CD4-positive, alpha-beta T cell treated with Interleukin-12 subunit alpha and Interleukin-12 subunit beta, for 1 hour (primary cell): ENCODE measurements around the gene ELAVL1.
"Not testable (repeated sequence)": the region's sequence is repeated elsewhere in the genome, so short reads cannot be mapped to it uniquely, and the experiment has no call there.

Experiments used
- DNase-seq: peaks from one replicate; pipeline ENCODE4 v3.0.0-alpha.2; 2020

The ELAVL1 gene

GRCh38 chr19:8005534-8006256 is at the start of gene ELAVL1:
ELAVL1 (minus strand) TSS chr19:8005641; CDS start chr19:7991815, 13,826 bp downstream.
- peak; percentile 92 for DNase-seq

- no peak for DNase-seq
Observed at GRCh38 chr19:8054169-8054568, 48.7 kb upstream of the ELAVL1 start.

DNA sequence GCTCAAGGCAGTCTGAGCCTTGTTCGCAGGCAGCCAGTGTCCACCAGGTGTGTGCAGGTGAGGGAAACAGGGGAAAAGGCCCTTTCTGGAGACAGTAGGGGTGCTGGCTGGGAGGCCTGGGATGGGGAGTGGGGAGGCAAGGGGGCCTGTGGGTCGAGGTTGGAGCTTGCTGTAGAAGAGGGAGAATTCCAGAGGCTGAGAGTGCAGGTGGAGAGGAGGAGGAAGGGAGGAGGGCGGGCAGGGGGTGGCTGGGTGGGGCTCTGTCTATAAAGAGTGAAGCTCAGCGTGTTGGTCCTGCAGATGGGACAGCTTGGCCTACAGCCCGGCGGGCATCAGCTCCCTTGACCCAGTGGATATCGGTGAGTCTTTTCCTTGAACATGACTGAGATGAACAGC is 47.0 kb upstream of the ELAVL1 start, which contains the start of gene CCL25:
Gene CCL25, plus strand, starts transcription at position 297 of the 396 bp plus-strand sequence. CDS start 290 bp downstream, outside the sequence.
- no peak for DNase-seq

GRCh38 chr19:8050274-8051096 is 45.0 kb upstream of the ELAVL1 start:
- peak; percentile 88 for DNase-seq

DNA sequence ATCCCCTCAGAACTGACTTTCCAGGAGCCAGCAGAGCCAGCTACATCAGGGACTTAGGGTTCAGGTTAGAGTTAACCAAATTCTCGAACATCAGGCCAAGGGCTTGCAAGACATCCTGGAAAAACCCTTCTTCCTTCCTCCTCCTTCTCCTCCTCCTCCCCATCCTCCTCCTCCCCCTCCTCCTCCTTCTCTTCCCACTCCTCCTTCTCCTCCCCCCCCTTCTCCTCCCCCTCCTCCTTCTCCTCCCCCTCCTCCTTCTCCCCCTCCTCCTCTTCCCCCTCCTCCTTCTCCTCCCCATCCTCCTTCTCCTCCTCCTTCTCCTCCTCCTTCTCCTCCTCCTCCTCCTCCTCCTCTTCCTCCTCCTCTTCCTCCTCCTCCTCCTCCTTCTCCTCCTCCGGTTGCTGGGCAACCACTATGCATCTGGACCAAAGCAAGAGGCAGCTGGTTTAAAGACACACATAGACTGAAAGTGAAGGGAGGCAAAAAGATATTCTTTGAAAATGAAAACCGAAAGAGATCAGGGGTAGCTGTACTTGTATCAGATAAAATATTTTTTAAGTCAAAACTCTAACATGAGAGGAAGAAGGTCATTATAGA is 41.2 kb upstream of the ELAVL1 start:
- DNase-seq: no peak

GRCh38 chr19:8045872-8046568 is 40.6 kb upstream of the ELAVL1 start:
- DNase-seq: no peak

DNA sequence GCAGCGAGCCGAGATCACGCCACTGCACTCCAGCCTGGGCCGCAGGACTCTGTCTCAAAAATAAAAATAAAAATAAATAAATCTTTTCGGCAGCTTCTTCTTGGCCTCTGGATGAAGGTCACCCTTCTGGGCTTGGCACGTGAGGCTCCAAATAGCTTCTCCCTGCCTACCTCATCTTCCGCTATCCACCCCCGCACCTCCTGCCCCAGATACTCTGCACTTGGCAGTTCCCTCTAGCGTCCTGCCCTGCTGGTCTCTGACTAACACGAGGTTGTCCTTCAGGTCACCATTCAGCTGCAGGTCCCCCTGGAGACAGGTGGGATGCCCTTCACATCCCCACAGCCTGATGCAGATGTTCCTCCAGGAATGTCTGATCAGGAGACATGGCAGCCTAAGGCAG is 38.6 kb upstream of the ELAVL1 start:
- DNase-seq: no peak

GRCh38 chr19:8042900-8043299 is 37.5 kb upstream of the ELAVL1 start:
- DNase-seq: no peak

DNA sequence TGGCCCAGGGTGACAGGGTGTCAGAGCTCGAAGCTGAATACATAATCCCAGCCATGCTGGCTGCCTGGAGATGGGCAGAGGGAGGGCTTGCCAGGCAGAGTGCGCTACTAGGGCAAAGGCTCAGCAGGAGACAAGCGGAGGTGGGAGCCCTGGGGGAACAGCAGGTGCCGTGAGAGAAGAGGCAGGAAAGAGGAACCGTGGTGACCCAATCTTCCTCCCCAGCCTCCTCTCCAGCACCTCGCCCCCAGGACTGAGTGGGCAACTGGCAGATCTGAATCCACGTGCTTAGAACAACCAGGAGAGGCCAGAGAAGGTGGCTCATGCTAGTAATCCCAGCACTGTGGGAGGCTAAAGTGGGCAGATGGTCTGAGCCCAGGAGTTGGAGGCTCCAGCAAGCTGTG is 36.1 kb upstream of the ELAVL1 start:
- no peak for DNase-seq

DNA sequence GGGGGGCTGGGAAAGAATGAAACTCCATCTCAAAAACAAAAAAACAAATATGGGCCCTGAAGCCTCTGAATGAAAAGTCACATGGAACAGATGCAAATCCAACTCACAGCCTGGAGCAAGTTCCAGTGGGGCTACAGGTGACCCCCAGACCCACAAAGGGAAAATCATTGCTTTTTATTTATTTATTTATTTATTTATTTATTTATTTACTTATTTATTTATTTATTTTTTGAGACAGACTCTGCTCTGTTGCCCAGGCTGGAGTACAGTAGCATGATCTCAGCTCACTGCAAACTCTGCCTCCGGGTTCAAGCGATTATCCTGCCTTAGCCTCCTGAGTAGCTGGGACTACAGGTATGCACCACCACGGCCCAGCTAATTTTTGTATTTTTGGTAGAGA is 33.8 kb upstream of the ELAVL1 start:
- no peak for DNase-seq

GRCh38 chr19:8038815-8039214 is 33.4 kb upstream of the ELAVL1 start:
- no peak for DNase-seq

DNA sequence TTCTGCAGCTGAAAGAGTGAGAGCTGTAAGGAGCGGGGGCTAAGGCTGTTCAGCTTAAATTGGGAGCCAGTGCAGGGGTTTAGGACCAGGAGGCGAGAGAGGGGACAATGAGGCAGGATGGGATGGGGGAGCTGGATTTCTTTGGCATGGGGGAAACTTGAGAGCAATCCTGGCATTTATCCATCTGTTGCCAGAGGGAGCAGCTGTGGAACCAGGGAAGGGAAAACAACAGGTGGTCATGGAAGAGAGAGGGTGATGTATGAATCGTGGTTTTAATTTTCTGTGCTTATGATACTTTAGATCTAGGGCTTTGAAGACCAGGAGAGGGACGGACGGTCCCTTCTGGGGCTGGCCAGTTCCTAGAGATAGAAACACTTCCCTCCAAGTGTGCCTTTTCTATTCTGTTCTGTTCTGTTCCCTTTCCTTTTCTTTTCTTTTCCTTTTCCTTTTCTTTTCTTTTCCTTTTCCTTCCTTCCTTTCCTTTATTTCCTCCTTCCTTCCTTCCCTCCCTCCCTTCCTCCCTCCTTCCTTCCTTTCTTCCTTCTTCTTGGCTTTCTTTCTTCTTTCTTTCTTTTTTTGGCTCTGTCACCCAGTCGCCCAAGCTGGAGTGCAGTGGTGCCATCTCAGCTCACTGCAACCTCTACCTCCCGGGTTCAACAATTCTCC is 31.1 kb upstream of the ELAVL1 start:
- no peak for DNase-seq

DNA sequence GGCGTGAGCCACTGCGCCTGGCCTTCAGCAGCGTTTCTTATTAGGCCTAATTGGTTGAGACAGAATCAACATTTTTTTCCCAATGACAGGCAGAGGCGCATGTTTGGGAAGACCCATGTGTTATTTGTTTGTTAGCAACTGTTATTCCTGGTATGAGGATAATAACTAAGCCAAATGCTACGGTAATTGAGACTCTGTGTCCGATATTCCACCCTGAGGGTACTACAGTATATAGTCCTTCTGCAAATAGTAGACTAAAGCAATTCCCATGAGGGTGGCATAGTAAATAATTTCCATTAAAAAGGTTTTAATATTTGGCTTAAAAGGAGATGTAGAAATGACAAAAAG is 28.7 kb upstream of the ELAVL1 start:
- no peak for DNase-seq

DNA sequence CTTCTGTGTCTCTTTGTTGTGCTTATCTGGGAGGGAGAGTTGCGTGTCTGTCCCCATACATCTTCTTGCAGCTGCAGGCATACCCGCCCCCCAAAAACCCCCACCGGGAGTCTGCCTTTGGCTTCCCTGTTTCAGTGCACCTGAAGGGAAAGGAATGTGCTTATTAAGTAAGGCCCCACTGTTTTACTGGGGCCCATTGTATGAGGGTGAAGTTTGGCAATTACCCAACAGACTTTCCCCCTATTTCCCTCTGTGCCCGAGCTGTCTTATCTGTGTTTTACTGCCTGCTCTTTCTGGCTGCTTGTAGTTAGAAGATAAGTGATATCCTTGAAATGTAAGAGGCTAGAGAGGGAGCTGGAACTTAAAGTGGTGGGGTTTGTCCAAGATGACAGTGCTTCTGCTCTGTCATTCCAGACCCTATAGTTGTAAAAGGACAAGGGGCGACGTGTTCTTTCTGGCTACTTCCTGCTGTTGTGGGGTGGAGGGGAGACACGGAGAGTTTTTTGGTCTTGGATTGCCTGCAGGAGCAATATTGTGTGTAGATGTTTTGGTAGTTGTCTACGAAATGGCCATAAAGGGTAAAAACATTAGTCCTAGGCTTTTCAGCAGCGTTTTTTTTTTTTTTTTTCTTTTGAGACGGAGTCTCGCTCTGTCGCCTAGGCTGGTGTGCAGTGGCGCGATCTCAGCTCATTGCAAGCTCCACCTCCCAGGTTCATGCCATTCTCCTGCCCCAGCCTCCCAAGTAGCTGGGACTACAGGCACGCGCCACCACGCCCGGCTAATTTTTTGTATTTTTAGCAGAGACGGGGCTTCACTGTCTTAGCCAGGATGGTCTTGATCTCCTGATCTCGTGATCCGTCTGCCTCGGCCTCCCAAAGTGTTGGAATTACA is 28.1 kb upstream of the ELAVL1 start:
- not testable (repeated sequence) for DNase-seq

GRCh38 chr19:8030960-8031359 is 25.5 kb upstream of the ELAVL1 start:
- no peak for DNase-seq

DNA sequence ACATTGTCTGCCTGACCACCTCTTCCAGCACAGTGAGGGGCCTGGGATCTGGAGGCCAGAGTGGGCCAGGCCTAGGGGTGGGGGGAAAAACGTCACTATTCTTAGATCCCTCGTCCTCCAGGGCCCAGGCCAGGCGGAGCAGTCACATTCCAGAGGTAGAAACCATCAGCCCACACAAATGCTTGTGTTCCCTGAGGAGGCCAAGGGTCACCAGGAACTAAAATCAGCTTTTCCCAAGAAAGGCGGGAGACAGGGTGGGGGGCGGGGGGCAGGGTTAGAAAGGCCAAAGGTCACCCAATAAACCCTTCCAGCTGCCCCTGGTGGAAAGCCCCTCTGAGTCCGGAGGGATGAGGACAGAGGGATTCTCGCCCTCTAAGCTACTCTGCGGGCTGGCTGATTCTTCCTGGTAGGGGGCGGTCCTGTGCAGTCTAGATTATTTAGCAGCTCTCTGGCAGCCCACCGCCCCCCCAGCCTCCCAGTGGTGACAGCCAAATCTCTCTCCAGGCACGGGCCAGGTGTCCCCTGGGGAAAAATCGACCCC is 23.6 kb upstream of the ELAVL1 start:
- DNase-seq: no peak

- no peak for DNase-seq
Observed at GRCh38 chr19:8025316-8025715, 19.9 kb upstream of the ELAVL1 start.

- not testable (repeated sequence) for DNase-seq
Observed at GRCh38 chr19:8024256-8024655, 18.8 kb upstream of the ELAVL1 start.

- DNase-seq: no peak
Observed at GRCh38 chr19:8023371-8023770, 17.9 kb upstream of the ELAVL1 start.

- no peak for DNase-seq
Observed at GRCh38 chr19:8022275-8022674, 16.8 kb upstream of the ELAVL1 start.

GRCh38 chr19:8021374-8021773 is 15.9 kb upstream of the ELAVL1 start:
- no peak for DNase-seq
